B cell (primary cell): ENCODE measurements around the gene TMEM126A. TPM values are rescaled to one million over a fixed set of nuclear protein-coding genes. Genes with fewer than 3 reads are reported as not detected.

ENCODE experiments used
- ATAC-seq: fragments of 200-7000 bp; cut with Tn5 transposase; one replicate; pipeline ENCODE4 v1.10.0; 2021; ENCODE audit warnings: low read depth, mild to moderate bottlenecking, moderate number of reproducible peaks, moderate library complexity
- CTCF ChIA-PET: fragments of 350-600 bp; sonication (Branson Sonifier 250); formaldehyde crosslinking; loops from one replicate; lab custom pipeline; 2021; ENCODE audit warnings: antibody characterized with exemption, inconsistent platforms; lab: Charles Lee
- POLR2A ChIA-PET: fragments of 350-600 bp; sonication (Branson Sonifier 250); formaldehyde crosslinking; loops from one replicate; lab custom pipeline; 2021; ENCODE audit warnings: antibody characterized with exemption; lab: Charles Lee
- DNase-seq: peaks from one replicate; pipeline ENCODE4 v3.0.0; 2013
- H2AFZ ChIP-seq: 2 replicates; pipeline ENCODE4 v1.6.1; 2012; ENCODE audit warnings: mild to moderate bottlenecking, low read depth, low read length; ENCODE audit not compliant: insufficient read depth, poor library complexity, severe bottlenecking
- H3K27ac ChIP-seq, 2 donors: 1 replicate in 1 of 2; 2 replicates in 1 of 2; pipeline ENCODE4 v1.5.1; 2012 to 2013; ENCODE audit warnings: low read length in 2 of 2, mild to moderate bottlenecking in 2 of 2, moderate library complexity in 1 of 2
- H3K27me3 ChIP-seq, 4 experiments: fragments of 200-600 bp in 1 of 4; sonication (generic) in 1 of 4; replicated peaks in 1 of 4; 1 replicate in 2 of 4; 2 replicates in 2 of 4; pipeline versions ENCODE4 v1.6.1 to v1.7.0; 2013 to 2016; ENCODE audit warnings: low read length in 3 of 4, mild to moderate bottlenecking in 2 of 4, mixed read lengths in 1 of 4, moderate library complexity in 1 of 4; ENCODE audit not compliant: insufficient read depth in 4 of 4, control insufficient read depth in 3 of 4; ENCODE audit errors: control extremely low read depth in 1 of 4
- H3K36me3 ChIP-seq, 2 experiments: replicated peaks in 1 of 2; 1 replicate in 1 of 2; 2 replicates in 1 of 2; pipeline versions ENCODE4 v1.6.1 to v1.7.1; 2013; ENCODE audit warnings: low read length in 1 of 2; ENCODE audit not compliant: insufficient read depth in 2 of 2, control insufficient read depth in 1 of 2; ENCODE audit errors: control extremely low read depth in 1 of 2, extremely low read depth in 1 of 2
- H3K4me1 ChIP-seq, 2 donors: fragments of 200-600 bp in 1 of 2; sonication (generic) in 1 of 2; 1 replicate in 1 of 2; 2 replicates in 1 of 2; pipeline versions ENCODE4 v1.5.1 to v1.6.1; 2013 to 2017; ENCODE audit warnings: low read length in 2 of 2; ENCODE audit not compliant: control insufficient read depth in 2 of 2, insufficient read depth in 2 of 2
- H3K4me2 ChIP-seq: replicated peaks from 2 replicates; pipeline ENCODE3; 2012; ENCODE audit warnings: mild to moderate bottlenecking, low read depth, low read length; ENCODE audit not compliant: poor library complexity, severe bottlenecking
- H3K4me3 ChIP-seq, 5 experiments: fragments of 200-600 bp in 1 of 5; sonication (generic) in 1 of 5; 1 replicate in 3 of 5; 2 replicates in 2 of 5; pipeline versions ENCODE4 v1.5.1 to v1.7.0; 2011 to 2016; ENCODE audit warnings: low read length in 4 of 5, mild to moderate bottlenecking in 4 of 5, low read depth in 2 of 5, control low read depth in 1 of 5, moderate library complexity in 1 of 5; ENCODE audit not compliant: insufficient read depth in 1 of 5; ENCODE audit errors: control extremely low read depth in 1 of 5, extremely low read depth in 1 of 5
- H3K79me2 ChIP-seq: fragments of 200-600 bp; sonication (generic); one replicate; pipeline ENCODE4 v1.6.0; 2016; ENCODE audit warnings: low read length; ENCODE audit not compliant: control insufficient read depth, insufficient read depth
- H3K9ac ChIP-seq: fragments of 200-600 bp; sonication (generic); 2 replicates; pipeline ENCODE4 v1.6.1; 2017; ENCODE audit warnings: mild to moderate bottlenecking, low read length, moderate library complexity
- H3K9me3 ChIP-seq, 3 donors: one replicate each; pipeline versions ENCODE4 v1.6.1 to v1.7.1; 2013; ENCODE audit warnings: low read length in 2 of 3; ENCODE audit not compliant: control insufficient read depth in 2 of 3, insufficient read depth in 1 of 3; ENCODE audit errors: control extremely low read depth in 1 of 3
- H4K20me1 ChIP-seq: 2 replicates; pipeline ENCODE4 v1.6.0; 2012; ENCODE audit warnings: mild to moderate bottlenecking, low read length; ENCODE audit not compliant: insufficient read depth, control insufficient read depth, poor library complexity, severe bottlenecking
- H3K27ac Mint-ChIP-seq: one replicate; pipeline ENCODE4 v1.8.0; 2021; ENCODE audit warnings: mixed read lengths
- H3K27me3 Mint-ChIP-seq: one replicate; pipeline ENCODE4 v1.8.0; 2021; ENCODE audit warnings: mixed read lengths
- H3K4me1 Mint-ChIP-seq: one replicate; pipeline ENCODE4 v1.8.0; 2021; ENCODE audit warnings: mixed read lengths
- H3K4me3 Mint-ChIP-seq: one replicate; pipeline ENCODE4 v1.8.0; 2021; ENCODE audit warnings: mixed read lengths
- H3K9me3 Mint-ChIP-seq: one replicate; pipeline ENCODE4 v1.8.0; 2022; ENCODE audit warnings: mixed read lengths; ENCODE audit not compliant: insufficient read depth
- EZH2 ChIP-seq: IDR thresholded peaks from 2 replicates; pipeline ENCODE4 v1.6.1; 2012; ENCODE audit warnings: borderline replicate concordance, low read depth, mild to moderate bottlenecking, moderate library complexity, low read length; ENCODE audit not compliant: insufficient read depth, poor library complexity, severe bottlenecking
- WGBS: methylation state at CpG from one replicate; pipeline ENCODE4 v1.1.5; 2013; ENCODE audit warnings: missing lambda C conversion rate; ENCODE audit not compliant: insufficient coverage; 5-methylcytosine and 5-hydroxymethylcytosine counted together
- intact Hi-C: fragments of 100-400 bp; cut with micrococcal nuclease; formaldehyde crosslinking; loops from one replicate; pipeline ENCODE4 v1.10.0; 2022
- polyA plus RNA-seq: library from polyadenylated mRNA; depleted of rRNA; stranded (reverse); fragments of >200 nt; gene quantifications from 2 replicates; pipeline ENCODE4 v1.2.3, GENCODE V29; 2012
- total RNA-seq, 2 donors: library from RNA; stranded (reverse); fragments of 120-200 nt in 1 of 2; gene quantifications; 1 replicate in 1 of 2; 2 replicates in 1 of 2; pipeline versions ENCODE4 v1.2.3 to v1.2.4, GENCODE V29; 2013 to 2022
- TF ChIP-seq, protein P1 (sequence below): fragments of 200-600 bp; IDR thresholded peaks from one replicate; pipeline ENCODE4 v1.8.0; 2022; ENCODE audit warnings: antibody characterized with exemption, mild to moderate bottlenecking

The TMEM126A gene
- total and polyA plus RNA-seq, 2 donors (not counting 1 experiment from before 2014, with no cell fraction given) = 15.8 to 19.1 TPM

DNA sequence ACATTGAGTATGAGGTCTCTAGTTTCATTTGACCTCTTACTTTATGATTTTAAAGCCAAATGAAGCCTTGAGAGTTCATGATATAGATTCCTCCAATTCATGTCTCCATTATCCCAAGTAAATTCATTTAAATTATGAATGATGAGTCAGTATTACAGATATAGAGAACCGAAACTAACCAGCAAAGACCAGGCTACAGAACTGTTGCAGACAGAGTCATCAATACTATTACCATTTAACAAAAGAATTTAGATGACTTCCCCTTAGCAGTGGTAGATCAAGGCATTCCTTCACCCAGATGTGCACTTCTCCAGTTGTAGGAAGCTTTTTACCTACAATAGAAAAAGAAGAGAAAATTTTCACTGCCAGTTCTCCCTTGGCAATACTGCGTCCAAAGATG lies 50.0 kb downstream of the TMEM126A start:
- Histone ChIP-seq H4K20me1 (no peaks in the 10 kb centered on the region), H3K4me1 (peaks cover 12 to 14% of the 10 kb centered on the region in 2 donors), H3K27ac (no peak overlapping the region), H3K27me3 (no peaks in the 10 kb centered on the region), H3K79me2 (no peaks in the 10 kb centered on the region), H3K4me3 (no peak overlapping the region), H3K36me3 (no peaks in the 10 kb centered on the region), H3K9me3 (no peaks in the 10 kb centered on the region), H3K4me2 (no peak overlapping the region), H3K9ac (no peak overlapping the region), H2AFZ (no peak overlapping the region)
- ATAC-seq (no peak), DNase-seq (no peak)
- intact Hi-C loops = no loop called here
- Mint-ChIP-seq H3K27ac (no peak overlapping the region), H3K4me1 (peaks cover 18% of the 10 kb centered on the region), H3K9me3 (no peaks in the 10 kb centered on the region), H3K27me3 (no peaks in the 10 kb centered on the region), H3K4me3 (no peak overlapping the region)
- no CpG with 5 or more reads among the region's 2 CpGs for WGBS
- ChIA-PET CTCF (interaction anchor here (0.6 kb wide), 1 partner anchor 11 kb away, joined by 3 read pairs; no protein-coding TSS in a partner anchor), POLR2A (no interaction called here)
- TF ChIP-seq, protein P1, sequence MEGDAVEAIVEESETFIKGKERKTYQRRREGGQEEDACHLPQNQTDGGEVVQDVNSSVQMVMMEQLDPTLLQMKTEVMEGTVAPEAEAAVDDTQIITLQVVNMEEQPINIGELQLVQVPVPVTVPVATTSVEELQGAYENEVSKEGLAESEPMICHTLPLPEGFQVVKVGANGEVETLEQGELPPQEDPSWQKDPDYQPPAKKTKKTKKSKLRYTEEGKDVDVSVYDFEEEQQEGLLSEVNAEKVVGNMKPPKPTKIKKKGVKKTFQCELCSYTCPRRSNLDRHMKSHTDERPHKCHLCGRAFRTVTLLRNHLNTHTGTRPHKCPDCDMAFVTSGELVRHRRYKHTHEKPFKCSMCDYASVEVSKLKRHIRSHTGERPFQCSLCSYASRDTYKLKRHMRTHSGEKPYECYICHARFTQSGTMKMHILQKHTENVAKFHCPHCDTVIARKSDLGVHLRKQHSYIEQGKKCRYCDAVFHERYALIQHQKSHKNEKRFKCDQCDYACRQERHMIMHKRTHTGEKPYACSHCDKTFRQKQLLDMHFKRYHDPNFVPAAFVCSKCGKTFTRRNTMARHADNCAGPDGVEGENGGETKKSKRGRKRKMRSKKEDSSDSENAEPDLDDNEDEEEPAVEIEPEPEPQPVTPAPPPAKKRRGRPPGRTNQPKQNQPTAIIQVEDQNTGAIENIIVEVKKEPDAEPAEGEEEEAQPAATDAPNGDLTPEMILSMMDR = no peak
- no peak for TF ChIP-seq EZH2

DNA sequence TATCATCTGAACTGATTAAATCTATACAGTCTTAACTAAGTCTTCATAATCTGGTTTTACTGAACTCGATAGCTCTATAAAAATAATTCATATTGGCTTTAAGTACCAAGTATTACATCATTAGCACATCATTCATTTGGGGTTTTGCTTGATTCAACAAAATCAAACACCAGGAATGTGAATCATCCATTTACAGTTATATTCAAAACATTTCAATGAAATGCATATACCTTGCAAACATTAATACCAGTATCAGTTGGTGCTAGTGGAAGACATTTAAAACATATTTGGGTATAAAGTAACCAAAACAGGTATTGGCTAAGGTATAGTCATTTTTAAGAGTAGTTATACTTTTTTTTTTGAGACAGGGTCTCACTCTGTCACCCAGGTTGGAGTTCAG lies 50.4 kb downstream of the TMEM126A start:
- TF ChIP-seq EZH2 = no peak
- TF ChIP-seq, protein P1 = no peak
- no peak overlapping the region for H2AFZ ChIP-seq
- H3K27ac Mint-ChIP-seq = no peak overlapping the region
- H3K4me2 ChIP-seq = no peak overlapping the region
- H3K4me1 Mint-ChIP-seq = peaks cover 18% of the 10 kb centered on the region
- intact Hi-C loops = no loop called here
- POLR2A ChIA-PET = no interaction called here
- CTCF ChIA-PET = no interaction called here
- H3K27me3 Mint-ChIP-seq = no peaks in the 10 kb centered on the region
- no peak overlapping the region for H3K4me3 Mint-ChIP-seq
- H3K9me3 ChIP-seq = no peaks in the 10 kb centered on the region
- H4K20me1 ChIP-seq = no peaks in the 10 kb centered on the region
- no peaks in the 10 kb centered on the region for H3K9me3 Mint-ChIP-seq
- DNase-seq (no peak), ATAC-seq (no peak)
- H3K4me3 ChIP-seq = no peak overlapping the region
- peaks cover 12 to 14% of the 10 kb centered on the region in 2 donors for H3K4me1 ChIP-seq
- H3K9ac ChIP-seq = no peak overlapping the region
- no peak overlapping the region for H3K27ac ChIP-seq
- no peaks in the 10 kb centered on the region for H3K36me3 ChIP-seq
- H3K27me3 ChIP-seq = peaks cover 0 to 4% (median 0%) of the 10 kb centered on the region in 4 experiments
- no CpG with 5 or more reads among the region's 1 CpG for WGBS
- no peaks in the 10 kb centered on the region for H3K79me2 ChIP-seq
